Lung (tissue), 12 donors: ENCODE results near the gene POLR1D. TPM values are rescaled to one million over a fixed set of nuclear protein-coding genes. Genes with fewer than 3 reads are reported as not detected.

ENCODE experiments used
- ATAC-seq: fragments of 200-7000 bp; cut with Tn5 transposase; one replicate; pipeline ENCODE4 v1.9.1; 2020; ENCODE audit warnings: moderate number of reproducible peaks; ENCODE audit not compliant: insufficient read depth, low FRiP score
- DNase-seq, 3 donors: peaks; one replicate each; pipeline ENCODE4 v3.0.0-alpha.2; 2013 to 2017
- H3K27ac ChIP-seq, 2 donors: one replicate each; pipeline ENCODE4 v1.5.1; 2013; ENCODE audit warnings: mild to moderate bottlenecking in 2 of 2, moderate library complexity in 2 of 2, control low read depth in 1 of 2, inconsistent platforms in 1 of 2, low read depth in 1 of 2, low read length in 1 of 2
- H3K27me3 ChIP-seq, 3 donors: one replicate each; pipeline ENCODE4 v1.5.1; 2013; ENCODE audit warnings: low read length in 2 of 3; ENCODE audit not compliant: control insufficient read depth in 3 of 3, insufficient read depth in 3 of 3
- H3K36me3 ChIP-seq, 4 donors: one replicate each; pipeline ENCODE4 v1.5.1; 2013; ENCODE audit warnings: low read length in 4 of 4, mild to moderate bottlenecking in 1 of 4, moderate library complexity in 1 of 4; ENCODE audit not compliant: control insufficient read depth in 4 of 4, insufficient read depth in 4 of 4
- H3K4me1 ChIP-seq, 5 donors: one replicate each; pipeline ENCODE4 v1.5.1; 2013; ENCODE audit warnings: low read length in 5 of 5, mild to moderate bottlenecking in 2 of 5, moderate library complexity in 1 of 5; ENCODE audit not compliant: control insufficient read depth in 5 of 5, insufficient read depth in 5 of 5
- H3K4me3 ChIP-seq: one replicate; pipeline ENCODE4 v1.5.1; 2013; ENCODE audit warnings: mild to moderate bottlenecking, control low read depth, moderate library complexity
- H3K9ac ChIP-seq, 2 donors: one replicate each; pipeline ENCODE4 v1.5.1; 2013; ENCODE audit warnings: low read length in 2 of 2, control low read depth in 1 of 2; ENCODE audit not compliant: insufficient read depth in 1 of 2
- H3K9me3 ChIP-seq, 4 donors: one replicate each; pipeline ENCODE4 v1.5.1; 2013; ENCODE audit warnings: low read length in 3 of 4, mild to moderate bottlenecking in 1 of 4, moderate library complexity in 1 of 4; ENCODE audit not compliant: control insufficient read depth in 4 of 4, insufficient read depth in 3 of 4
- CTCF ChIP-seq: IDR thresholded peaks from 2 replicates; pipeline ENCODE4 v1.5.1; 2012; ENCODE audit warnings: mild to moderate bottlenecking; ENCODE audit errors: control extremely low read depth, extremely low read depth
- WGBS, 2 donors: extraction: QIAGEN DNeasy Blood & Tissue Kit; methylation state at CpG; one replicate each; pipeline ENCODE4 v1.1.7; 2013; 5-methylcytosine and 5-hydroxymethylcytosine counted together
- polyA plus RNA-seq, 2 donors: library from polyadenylated mRNA; stranded (reverse); fragments of 200-250 nt; gene quantifications; one replicate each; pipeline ENCODE4 v1.2.1, GENCODE V29; 2013
- total RNA-seq, 2 donors: library from RNA; depleted of rRNA in 1 of 2; stranded (reverse); fragments of >200 nt in 1 of 2; gene quantifications; one replicate each; pipeline ENCODE4 v1.2.1, GENCODE V29; 2014 to 2021
- donor health status: control.
- donor health status: control.
- donor health status: Bipolar disorder and iron deficiency.
- donor health status: healthy.
- donor health status: DM: yes; HTN: yes; CAD: no.

POLR1D gene
- total and polyA plus RNA-seq, 4 donors: 93.8 to 132 (median 104) TPM

- ATAC-seq (no peak), DNase-seq (no peak)
- TF ChIP-seq CTCF: no peak
- Histone ChIP-seq H3K27ac (no peak overlapping the region), H3K9ac (no peak overlapping the region), H3K9me3 (no peaks in the 10 kb centered on the region), H3K4me1 (peaks cover 4 to 24% (median 13%) of the 10 kb centered on the region in 5 donors), H3K36me3 (peaks cover 0 to 7% (median 6%) of the 10 kb centered on the region in 4 donors), H3K27me3 (no peaks in the 10 kb centered on the region), H3K4me3 (no peak overlapping the region)
- 91 to 95% methylated on average over 2 of the region's 2 CpGs for WGBS, 2 donors
Observed at GRCh38 chr13:27634231-27634630, 12.5 kb downstream of the POLR1D start.

GRCh38 chr13:27634791-27635190 is 13.1 kb downstream of the POLR1D start:
- H3K27ac ChIP-seq: no peak overlapping the region
- H3K4me3 ChIP-seq: no peak overlapping the region
- no peaks in the 10 kb centered on the region for H3K9me3 ChIP-seq
- peaks cover 4 to 30% (median 13%) of the 10 kb centered on the region in 5 donors for H3K4me1 ChIP-seq
- H3K27me3 ChIP-seq: no peaks in the 10 kb centered on the region
- 94 to 96% methylated on average over 3 of the region's 3 CpGs for WGBS, 2 donors
- H3K36me3 ChIP-seq: peaks cover 0 to 7% (median 6%) of the 10 kb centered on the region in 4 donors
- DNase-seq: no peak
- no peak for ATAC-seq
- no peak overlapping the region for H3K9ac ChIP-seq
- TF ChIP-seq CTCF: no peak

GRCh38 chr13:27635266-27635665 is 13.6 kb downstream of the POLR1D start:
- Histone ChIP-seq H3K4me1 (peaks cover 4 to 35% (median 16%) of the 10 kb centered on the region in 5 donors), H3K27me3 (no peaks in the 10 kb centered on the region), H3K9me3 (no peaks in the 10 kb centered on the region), H3K9ac (no peak overlapping the region), H3K4me3 (no peak overlapping the region), H3K27ac (no peak overlapping the region), H3K36me3 (peaks cover 0 to 7% (median 6%) of the 10 kb centered on the region in 4 donors)
- TF ChIP-seq CTCF: no peak
- no peak for DNase-seq
- no peak for ATAC-seq
- WGBS, 2 donors: 76 to 90% methylated on average over 1 of the region's 1 CpG
